H9 (cell line): ENCODE measurements around the gene PKNOX2. TPM values are rescaled to one million over a fixed set of nuclear protein-coding genes. Genes with fewer than 3 reads are reported as not detected.

Experiments used
- DNase-seq: peaks from one replicate; pipeline ENCODE4 v3.0.0-alpha.2; 2017
- H2AFZ ChIP-seq: one replicate; pipeline ENCODE4 v1.6.1; 2013; ENCODE audit warnings: mild to moderate bottlenecking, low read length, control low read depth, moderate library complexity
- H2AK5ac ChIP-seq: 2 replicates; pipeline ENCODE4 v1.6.1; 2013; ENCODE audit warnings: low read length, control low read depth, mixed read lengths; ENCODE audit not compliant: insufficient read length
- H2BK120ac ChIP-seq: one replicate; pipeline ENCODE4 v1.6.1; 2013; ENCODE audit warnings: low read depth, mild to moderate bottlenecking, low read length, control low read depth, inconsistent platforms; ENCODE audit not compliant: poor library complexity, severe bottlenecking
- H2BK12ac ChIP-seq: 2 replicates; pipeline ENCODE4 v1.6.1; 2013; ENCODE audit warnings: low read length, control low read depth, mixed read lengths, low read depth; ENCODE audit not compliant: insufficient read length
- H2BK15ac ChIP-seq: 2 replicates; pipeline ENCODE4 v1.6.1; 2013; ENCODE audit warnings: low read depth, low read length, control low read depth
- H2BK20ac ChIP-seq: one replicate; pipeline ENCODE4 v1.6.1; 2013; ENCODE audit warnings: low read depth, mild to moderate bottlenecking, low read length, control low read depth, inconsistent platforms; ENCODE audit not compliant: poor library complexity, severe bottlenecking
- H2BK5ac ChIP-seq: 2 replicates; pipeline ENCODE4 v1.6.1; 2013; ENCODE audit warnings: low read length, control low read depth, mixed read lengths; ENCODE audit not compliant: insufficient read length
- H3K14ac ChIP-seq: 2 replicates; pipeline ENCODE4 v1.6.1; 2013; ENCODE audit warnings: low read length, control low read depth; ENCODE audit not compliant: insufficient read depth
- H3K18ac ChIP-seq: 2 replicates; pipeline ENCODE4 v1.6.1; 2013; ENCODE audit warnings: low read depth, mild to moderate bottlenecking, mixed read lengths, low read length, control low read depth; ENCODE audit not compliant: insufficient read length
- H3K23ac ChIP-seq: 2 replicates; pipeline ENCODE4 v1.6.1; 2013; ENCODE audit warnings: low read length, control low read depth, mixed read lengths, low read depth; ENCODE audit not compliant: insufficient read length
- H3K23me2 ChIP-seq: 2 replicates; pipeline ENCODE4 v1.6.1; 2013; ENCODE audit warnings: low read depth, mild to moderate bottlenecking, mixed read lengths, low read length, control low read depth; ENCODE audit not compliant: insufficient read length, poor library complexity, severe bottlenecking
- H3K27ac ChIP-seq: 2 replicates; pipeline ENCODE4 v1.5.1; 2013; ENCODE audit warnings: low read length, control low read depth, mixed read lengths, low read depth; ENCODE audit not compliant: insufficient read length
- H3K27me3 ChIP-seq: 2 replicates; pipeline ENCODE4 v1.6.1; 2013; ENCODE audit warnings: low read length, control low read depth, inconsistent platforms; ENCODE audit not compliant: insufficient read depth
- H3K4ac ChIP-seq: 2 replicates; pipeline ENCODE4 v1.6.1; 2013; ENCODE audit warnings: low read depth, mild to moderate bottlenecking, control low read depth, inconsistent platforms, low read length, moderate library complexity
- H3K4me1 ChIP-seq: 2 replicates; pipeline ENCODE4 v1.6.1; 2013; ENCODE audit warnings: low read length, control low read depth, inconsistent platforms; ENCODE audit not compliant: insufficient read depth
- H3K4me2 ChIP-seq: 2 replicates; pipeline ENCODE4 v1.6.1; 2013; ENCODE audit warnings: low read length, control low read depth, mixed read lengths; ENCODE audit not compliant: insufficient read length, insufficient read depth
- H3K56ac ChIP-seq: 2 replicates; pipeline ENCODE4 v1.6.1; 2013; ENCODE audit warnings: low read depth, mild to moderate bottlenecking, mixed read lengths, low read length, control low read depth; ENCODE audit not compliant: insufficient read length
- H3K79me1 ChIP-seq: 2 replicates; pipeline ENCODE4 v1.6.1; 2013; ENCODE audit warnings: low read depth, mild to moderate bottlenecking, moderate library complexity, low read length, control low read depth, inconsistent platforms; ENCODE audit not compliant: insufficient read depth, poor library complexity, severe bottlenecking
- H3K79me2 ChIP-seq: 2 replicates; pipeline ENCODE4 v1.6.1; 2013; ENCODE audit warnings: low read length, control low read depth, inconsistent platforms; ENCODE audit not compliant: insufficient read depth
- H3K9ac ChIP-seq: 2 replicates; pipeline ENCODE4 v1.6.1; 2013; ENCODE audit warnings: low read length, control low read depth, mixed read lengths; ENCODE audit not compliant: insufficient read length; ENCODE audit errors: extremely low read depth
- H3K9me3 ChIP-seq: one replicate; pipeline ENCODE4 v1.6.1; 2013; ENCODE audit warnings: low read depth, low read length, inconsistent platforms; ENCODE audit not compliant: control insufficient read depth
- H3T11ph ChIP-seq: one replicate; pipeline ENCODE4 v1.6.1; 2013; ENCODE audit warnings: mild to moderate bottlenecking, low read length, control low read depth, inconsistent platforms
- H4K20me1 ChIP-seq: one replicate; pipeline ENCODE4 v1.6.1; 2013; ENCODE audit not compliant: control insufficient read depth, insufficient read length, insufficient read depth
- H4K5ac ChIP-seq: 2 replicates; pipeline ENCODE4 v1.6.1; 2013; ENCODE audit warnings: low read depth, mild to moderate bottlenecking, mixed read lengths, low read length, control low read depth; ENCODE audit not compliant: insufficient read length
- H4K8ac ChIP-seq: replicated peaks from 2 replicates; pipeline ENCODE4 v1.6.1; 2013; ENCODE audit warnings: low read length, control low read depth, mixed read lengths, low read depth; ENCODE audit not compliant: insufficient read length
- H4K91ac ChIP-seq: 2 replicates; pipeline ENCODE4 v1.6.1; 2013; ENCODE audit warnings: low read depth, mild to moderate bottlenecking, moderate library complexity, mixed read lengths, low read length, control low read depth; ENCODE audit not compliant: insufficient read length
- H3K27ac Mint-ChIP-seq, 3 experiments: 2 replicates in 2 of 3; 3 replicates in 1 of 3; pipeline ENCODE4 v1.8.0; 2020 to 2021; ENCODE audit warnings: mixed read lengths in 3 of 3, mild to moderate bottlenecking in 1 of 3, moderate library complexity in 1 of 3
- H3K27me3 Mint-ChIP-seq: 2 replicates; pipeline ENCODE4 v1.8.0; 2021; ENCODE audit warnings: low read depth, mild to moderate bottlenecking, moderate library complexity, mixed read lengths
- H3K36me3 Mint-ChIP-seq, 3 experiments: 2 replicates in 2 of 3; 3 replicates in 1 of 3; pipeline ENCODE4 v1.8.0; 2020 to 2021; ENCODE audit warnings: low read depth in 3 of 3, mixed read lengths in 3 of 3; ENCODE audit not compliant: insufficient read depth in 1 of 3
- H3K4me1 Mint-ChIP-seq, 2 experiments: 2 replicates each; pipeline ENCODE4 v1.8.0; 2020; ENCODE audit warnings: mixed read lengths in 2 of 2
- H3K4me3 Mint-ChIP-seq, 2 experiments: 2 replicates in 1 of 2; 3 replicates in 1 of 2; pipeline ENCODE4 v1.8.0; 2020 to 2021; ENCODE audit warnings: mild to moderate bottlenecking in 2 of 2, mixed read lengths in 2 of 2, moderate library complexity in 1 of 2
- H3K9me3 Mint-ChIP-seq, 2 experiments: 2 replicates in 1 of 2; 3 replicates in 1 of 2; pipeline ENCODE4 v1.8.0; 2020; ENCODE audit warnings: mild to moderate bottlenecking in 2 of 2, mixed read lengths in 2 of 2, moderate library complexity in 1 of 2
- CTCF ChIP-seq: fragments of 200-600 bp; sonication (generic); conservative IDR thresholded peaks from 3 replicates; pipeline ENCODE4 v1.8.0; 2021; ENCODE audit warnings: antibody characterized with exemption, mild to moderate bottlenecking
- WGBS: extraction: QIAGEN DNeasy Blood & Tissue Kit; methylation state at CpG from one replicate; pipeline ENCODE4 v1.1.7; 2013; ENCODE audit warnings: missing lambda C conversion rate, low lambda C conversion rate, mixed read lengths; ENCODE audit not compliant: insufficient read length; ENCODE audit errors: extremely low coverage; 5-methylcytosine and 5-hydroxymethylcytosine counted together
- total RNA-seq: library from RNA; stranded (reverse); gene quantifications from 2 replicates; pipeline ENCODE4 v1.2.1, GENCODE V29; 2021

The PKNOX2 gene
- total RNA-seq, 1 experiment from 2014 or later: 1.3 TPM

GRCh38 chr11:125382314-125382791 lies 217.8 kb downstream of the PKNOX2 start:
- peaks cover 6% of the 10 kb centered on the region for H3K27me3 Mint-ChIP-seq
- no peak overlapping the region for H3K4ac ChIP-seq
- no peaks in the 10 kb centered on the region for H3K23me2 ChIP-seq
- H2BK15ac ChIP-seq: no peak overlapping the region
- peaks cover 23 to 36% of the 10 kb centered on the region in 2 experiments for H3K4me1 Mint-ChIP-seq
- no peak for TF ChIP-seq CTCF
- no peak overlapping the region for H2BK12ac ChIP-seq
- no peak overlapping the region for H3K27ac ChIP-seq
- WGBS: no CpG with 5 or more reads among the region's 12 CpGs
- H3K9ac ChIP-seq: no peak overlapping the region
- no peak overlapping the region for H3T11ph ChIP-seq
- H4K5ac ChIP-seq: no peak overlapping the region
- DNase-seq: no peak
- H3K18ac ChIP-seq: no peak overlapping the region
- H3K27me3 ChIP-seq: no peaks in the 10 kb centered on the region
- H2AFZ ChIP-seq: no peak overlapping the region
- no peak overlapping the region for H3K4me2 ChIP-seq
- H3K79me1 ChIP-seq: no peaks in the 10 kb centered on the region
- no peak overlapping the region for H4K91ac ChIP-seq
- H2BK5ac ChIP-seq: no peak overlapping the region
- no peak overlapping the region for H2AK5ac ChIP-seq
- H4K20me1 ChIP-seq: no peaks in the 10 kb centered on the region
- H2BK120ac ChIP-seq: no peak overlapping the region
- H3K14ac ChIP-seq: no peak overlapping the region
- H3K4me3 Mint-ChIP-seq: no peak overlapping the region
- no peaks in the 10 kb centered on the region for H3K9me3 Mint-ChIP-seq
- no peak overlapping the region for H2BK20ac ChIP-seq
- H3K4me1 ChIP-seq: no peaks in the 10 kb centered on the region
- H3K36me3 Mint-ChIP-seq: no peaks in the 10 kb centered on the region
- no peaks in the 10 kb centered on the region for H3K79me2 ChIP-seq
- no peak overlapping the region for H3K23ac ChIP-seq
- no peak overlapping the region for H4K8ac ChIP-seq
- no peaks in the 10 kb centered on the region for H3K9me3 ChIP-seq
- no peak overlapping the region for H3K56ac ChIP-seq
- no peak overlapping the region for H3K27ac Mint-ChIP-seq
